Measurements from ENCODE around the gene KCNS1. TPM values are rescaled to one million over a fixed set of nuclear protein-coding genes. Genes with fewer than 3 reads are reported as not detected.

Gene KCNS1
- total RNA-seq, 2 experiments from 2014 or later = not detected

- no peak for DNase-seq (ENCODE audit: low spot score)
- Histone ChIP-seq H3K27ac (ENCODE audit: low read depth, low read length, poor library complexity, severe bottlenecking) (no peak overlapping the region), H3K4me1 (ENCODE audit: insufficient read depth, low read length, poor library complexity, severe bottlenecking) (no peaks in the 10 kb centered on the region), H4K20me1 (ENCODE audit: insufficient read depth, low read length) (no peaks in the 10 kb centered on the region), H3K9me3 (ENCODE audit: low read length) (no peaks in the 10 kb centered on the region), H3K36me3 (ENCODE audit: insufficient read depth, low read length) (no peaks in the 10 kb centered on the region), H3K79me2 (ENCODE audit: insufficient read depth, low read depth, low read length) (no peaks in the 10 kb centered on the region), H3K4me2 (ENCODE audit: low read length) (no peak overlapping the region), H2AFZ (ENCODE audit: low read length) (no peak overlapping the region), H3K4me3 (ENCODE audit: low read depth, low read length, poor library complexity, severe bottlenecking) (no peak overlapping the region), H3K9me2 (ENCODE audit: insufficient read depth, low read length) (no peaks in the 10 kb centered on the region)
- POLR2A ChIA-PET = no interaction called here
- intact Hi-C loops (cut with micrococcal nuclease; ENCODE audit: unreplicated experiment) = no loop called here
- TF ChIP-seq CTCF (conservative IDR thresholded peaks at IDR 0.05; ENCODE audit: low read length) (no peak), EZH2phosphoT487 (IDR thresholded peaks at IDR 0.05; ENCODE audit: borderline replicate concordance, low read depth, low read length) (no peak)
- CTCF ChIA-PET (ENCODE audit: unreplicated experiment) = interaction anchor here (1.4 kb wide), 1 partner anchor 10 kb away, joined by 4 read pairs; no protein-coding TSS in a partner anchor
- BruUV-seq (replicated peaks) = no TSS peak
Measured at GRCh38 chr20:45104786-45105185, 3.9 kb upstream of the KCNS1 start.

GRCh38 chr20:45103072-45103471, 2.1 kb upstream of the KCNS1 start:
- BruUV-seq (replicated peaks) = no TSS peak
- Histone ChIP-seq H2AFZ (ENCODE audit: low read length) (no peak overlapping the region), H3K9me2 (ENCODE audit: insufficient read depth, low read length) (no peaks in the 10 kb centered on the region), H3K27ac (ENCODE audit: low read depth, low read length, poor library complexity, severe bottlenecking) (no peak overlapping the region), H3K9me3 (ENCODE audit: low read length) (no peaks in the 10 kb centered on the region), H3K36me3 (ENCODE audit: insufficient read depth, low read length) (no peaks in the 10 kb centered on the region), H3K4me1 (ENCODE audit: insufficient read depth, low read length, poor library complexity, severe bottlenecking) (no peaks in the 10 kb centered on the region), H3K4me3 (ENCODE audit: low read depth, low read length, poor library complexity, severe bottlenecking) (no peak overlapping the region), H3K79me2 (ENCODE audit: insufficient read depth, low read depth, low read length) (no peaks in the 10 kb centered on the region), H3K4me2 (ENCODE audit: low read length) (no peak overlapping the region), H4K20me1 (ENCODE audit: insufficient read depth, low read length) (no peaks in the 10 kb centered on the region; the same call in 1 of the 2 replicates)
- CTCF ChIA-PET (ENCODE audit: unreplicated experiment) = no interaction called here
- no peak for TF ChIP-seq EZH2phosphoT487 (IDR thresholded peaks at IDR 0.05; ENCODE audit: borderline replicate concordance, low read depth, low read length)
- no peak for TF ChIP-seq CTCF (conservative IDR thresholded peaks at IDR 0.05; ENCODE audit: low read length)
- no peak for DNase-seq (ENCODE audit: low spot score)
- POLR2A ChIA-PET = no interaction called here
- intact Hi-C loops (cut with micrococcal nuclease; ENCODE audit: unreplicated experiment) = no loop called here

- Histone ChIP-seq H4K20me1 (ENCODE audit: insufficient read depth, low read length) (no peaks in the 10 kb centered on the region; the same call in 1 of the 2 replicates), H3K9me2 (ENCODE audit: insufficient read depth, low read length) (no peaks in the 10 kb centered on the region), H3K79me2 (ENCODE audit: insufficient read depth, low read depth, low read length) (no peaks in the 10 kb centered on the region), H3K36me3 (ENCODE audit: insufficient read depth, low read length) (no peaks in the 10 kb centered on the region), H3K4me1 (ENCODE audit: insufficient read depth, low read length, poor library complexity, severe bottlenecking) (no peaks in the 10 kb centered on the region), H3K9me3 (ENCODE audit: low read length) (no peaks in the 10 kb centered on the region), H3K4me2 (ENCODE audit: low read length) (no peak overlapping the region), H2AFZ (ENCODE audit: low read length) (no peak overlapping the region), H3K27ac (ENCODE audit: low read depth, low read length, poor library complexity, severe bottlenecking) (no peak overlapping the region), H3K4me3 (ENCODE audit: low read depth, low read length, poor library complexity, severe bottlenecking) (no peak overlapping the region)
- DNase-seq (ENCODE audit: low spot score) = no peak
- TF ChIP-seq CTCF (conservative IDR thresholded peaks at IDR 0.05; ENCODE audit: low read length) (no peak), EZH2phosphoT487 (IDR thresholded peaks at IDR 0.05; ENCODE audit: borderline replicate concordance, low read depth, low read length) (no peak)
- POLR2A ChIA-PET = no interaction called here
- intact Hi-C loops (cut with micrococcal nuclease; ENCODE audit: unreplicated experiment) = no loop called here
- CTCF ChIA-PET (ENCODE audit: unreplicated experiment) = no interaction called here
- no TSS peak for BruUV-seq (replicated peaks)
Measured at GRCh38 chr20:45101333-45101850, 465 bp upstream of the KCNS1 start.
